GM03348 (cell line): ENCODE measurements around the gene AP2A2.

Experiments used
- DNase-seq: peaks from one replicate; pipeline ENCODE4 v3.0.0; 2012; ENCODE audit warnings: low spot score

Gene AP2A2

DNA sequence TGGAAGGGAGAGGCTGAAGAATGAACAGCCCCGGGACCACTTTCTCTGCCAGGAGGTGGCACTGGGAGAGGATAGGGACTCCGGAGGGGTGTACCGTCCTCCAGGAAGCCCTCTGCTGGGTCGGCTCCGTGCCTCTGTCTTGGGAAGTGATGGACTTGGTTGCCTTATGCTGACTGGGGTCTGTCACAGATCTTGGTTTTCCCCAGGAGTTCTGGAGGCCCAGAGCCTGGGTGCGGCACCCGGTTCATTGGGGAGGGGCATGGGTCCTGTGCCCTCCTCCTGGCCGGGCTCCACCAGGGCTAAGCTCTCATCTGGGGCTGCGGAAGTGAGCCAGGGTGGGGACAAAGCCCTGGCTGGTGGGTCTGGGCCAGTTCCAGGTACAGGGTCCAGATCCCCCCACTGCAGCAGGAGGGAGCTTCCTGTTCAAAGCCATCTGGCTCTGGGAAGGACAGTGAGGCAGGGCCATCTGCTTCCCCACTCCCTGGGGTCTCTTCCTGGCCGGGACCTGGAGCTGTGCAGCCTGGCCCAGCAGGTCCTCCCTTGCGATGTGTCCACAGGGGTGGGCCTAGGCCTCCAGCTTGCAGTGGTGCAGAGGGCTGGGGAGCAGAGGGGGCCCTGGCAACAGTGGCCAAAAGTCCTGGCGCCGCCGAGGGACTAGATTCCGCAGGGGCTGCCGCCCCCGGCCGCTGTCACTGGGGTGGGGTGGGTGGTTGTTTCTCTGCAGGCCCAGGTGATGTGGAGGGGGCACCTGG is 1.1 kb upstream of the AP2A2 start:
- no peak for DNase-seq

DNA sequence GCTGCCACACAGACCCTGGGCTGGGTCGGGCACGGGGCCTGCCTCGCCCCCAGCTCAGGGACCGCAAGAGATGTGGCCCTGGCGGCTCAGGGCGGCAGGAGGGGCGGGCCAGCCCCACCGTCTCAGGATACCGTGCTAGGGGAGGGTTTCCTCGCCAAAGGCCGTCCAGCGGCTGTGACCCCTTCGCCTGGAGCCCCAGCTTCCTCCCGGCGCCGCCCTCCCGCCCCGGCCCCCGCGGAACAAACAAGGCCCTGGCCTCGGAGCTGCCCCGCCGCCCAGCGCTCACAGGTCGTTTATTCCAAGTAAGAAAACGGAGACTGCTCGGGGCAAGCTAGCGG is 543 bp upstream of the AP2A2 start:
- DNase-seq, result no peak

DNA sequence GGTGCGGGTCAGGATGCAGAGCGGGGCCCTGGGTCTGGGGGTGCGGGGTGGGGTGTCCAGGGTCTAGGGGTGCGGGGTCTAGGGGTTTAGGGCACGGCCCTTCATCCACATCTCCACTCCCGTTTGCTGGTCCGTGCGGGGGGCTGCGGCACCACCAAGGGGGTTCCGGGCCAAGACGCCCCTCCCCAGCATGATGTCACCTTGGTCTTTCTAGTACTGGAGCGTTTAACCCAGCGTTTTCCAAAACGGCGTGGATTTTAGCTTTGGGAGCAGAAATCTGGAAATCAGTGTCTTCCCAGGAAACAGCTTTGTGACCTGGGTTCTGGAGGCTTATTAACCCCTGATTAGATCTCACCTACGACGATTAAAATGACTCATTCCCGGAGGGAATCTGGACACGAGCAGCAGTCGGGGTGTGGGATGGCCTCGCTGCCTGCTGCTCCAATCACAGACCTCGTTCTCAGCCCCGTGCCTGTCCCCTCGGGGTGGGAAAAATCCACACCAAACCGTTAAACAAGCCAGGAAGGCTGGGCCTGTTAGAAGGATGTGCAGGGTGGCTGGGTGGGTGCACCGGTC is 759 bp downstream of the AP2A2 start:
- DNase-seq, result peak; percentile 89

DNA sequence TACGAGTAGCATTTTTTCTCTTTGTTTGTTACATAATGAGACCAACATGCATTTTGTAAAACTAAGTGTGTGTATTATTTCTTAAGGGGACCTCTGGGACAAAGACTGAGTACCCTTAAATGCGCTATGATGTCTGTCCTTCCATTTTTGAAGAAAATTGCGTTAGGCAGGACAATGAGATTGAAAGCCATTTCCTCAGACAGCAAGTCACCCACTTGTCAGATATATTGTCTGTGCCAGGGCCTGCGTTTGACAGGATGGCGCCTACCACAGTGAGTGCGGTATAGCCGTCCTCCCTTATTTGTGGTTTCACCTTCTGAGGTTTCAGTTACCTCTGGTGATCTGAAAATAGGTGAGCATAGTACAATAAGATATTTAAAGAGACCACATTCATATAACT is 2.2 kb downstream of the AP2A2 start:
- DNase-seq, result no peak

GRCh38 chr11:928786-929185 is 3.1 kb downstream of the AP2A2 start:
- DNase-seq, result no peak

DNA sequence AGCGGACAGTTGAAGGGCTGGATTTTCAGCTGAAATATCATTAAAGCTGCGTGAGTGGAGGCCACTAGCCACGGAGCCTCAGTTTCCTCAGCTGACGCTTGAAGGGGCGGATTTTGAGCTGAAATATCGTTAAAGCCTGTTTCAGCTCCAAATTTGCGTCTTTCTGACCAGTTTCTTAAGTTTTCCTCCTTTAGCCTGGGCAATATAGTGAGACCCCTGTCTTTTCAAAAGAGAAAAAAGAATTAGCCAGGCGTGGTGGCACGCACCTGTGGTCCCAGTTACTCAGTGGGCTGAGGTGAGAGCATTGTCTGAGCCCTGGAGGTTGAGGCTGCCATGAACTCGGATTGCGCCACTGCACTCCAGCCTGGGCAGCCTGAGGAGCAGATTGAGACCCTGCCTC is 3.7 kb downstream of the AP2A2 start:
- no peak for DNase-seq

- DNase-seq, result peak; percentile 61
Observed at GRCh38 chr11:931385-931784, 5.7 kb downstream of the AP2A2 start.

DNA sequence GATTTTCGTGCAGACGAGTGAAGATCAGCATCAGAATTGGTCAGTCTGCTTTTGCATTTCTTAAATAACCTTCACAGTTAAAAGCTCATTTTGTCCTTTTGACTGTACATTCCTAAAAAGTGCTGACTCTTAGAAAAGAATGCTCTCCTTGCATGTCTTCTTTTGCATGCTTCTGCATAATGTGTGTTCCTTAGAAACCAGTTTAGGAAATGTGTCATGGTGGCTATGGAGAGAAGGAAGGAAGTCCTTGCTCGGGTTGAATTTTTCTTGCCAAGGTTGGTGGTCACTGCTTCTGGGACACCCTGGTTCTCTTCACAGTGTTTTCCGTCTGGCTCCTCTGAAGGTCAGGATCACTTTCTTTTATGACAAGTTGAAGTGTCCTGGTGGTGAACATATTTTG is 6.8 kb downstream of the AP2A2 start:
- no peak for DNase-seq

GRCh38 chr11:933142-933851 is 7.6 kb downstream of the AP2A2 start:
- DNase-seq, result no peak

- no peak for DNase-seq
Observed at GRCh38 chr11:933936-934335, 8.3 kb downstream of the AP2A2 start.

GRCh38 chr11:934527-934926 is 8.9 kb downstream of the AP2A2 start:
- DNase-seq, result no peak

GRCh38 chr11:936199-936598 is 10.5 kb downstream of the AP2A2 start:
- no peak for DNase-seq

DNA sequence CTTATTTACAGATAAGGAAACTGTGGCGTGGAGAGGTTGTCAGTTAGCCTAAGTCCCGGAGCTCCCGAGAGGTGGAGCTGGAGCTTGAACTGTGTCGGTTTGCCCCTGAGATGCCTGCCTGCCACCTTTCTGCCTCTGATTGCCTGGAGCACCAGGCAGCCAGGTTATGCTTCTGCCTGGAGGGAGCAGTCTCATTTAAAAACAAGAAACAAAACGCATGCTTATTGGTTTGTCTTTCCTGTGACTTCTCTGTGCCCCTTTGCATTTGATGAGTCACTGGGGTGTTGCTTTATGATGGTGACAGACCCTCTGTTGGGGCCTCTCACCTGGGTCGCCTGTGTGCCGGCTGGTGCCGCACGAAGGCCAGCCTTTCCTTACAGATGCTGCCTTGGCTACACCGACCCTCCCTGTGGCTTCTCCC is 12.2 kb downstream of the AP2A2 start:
- no peak for DNase-seq

DNA sequence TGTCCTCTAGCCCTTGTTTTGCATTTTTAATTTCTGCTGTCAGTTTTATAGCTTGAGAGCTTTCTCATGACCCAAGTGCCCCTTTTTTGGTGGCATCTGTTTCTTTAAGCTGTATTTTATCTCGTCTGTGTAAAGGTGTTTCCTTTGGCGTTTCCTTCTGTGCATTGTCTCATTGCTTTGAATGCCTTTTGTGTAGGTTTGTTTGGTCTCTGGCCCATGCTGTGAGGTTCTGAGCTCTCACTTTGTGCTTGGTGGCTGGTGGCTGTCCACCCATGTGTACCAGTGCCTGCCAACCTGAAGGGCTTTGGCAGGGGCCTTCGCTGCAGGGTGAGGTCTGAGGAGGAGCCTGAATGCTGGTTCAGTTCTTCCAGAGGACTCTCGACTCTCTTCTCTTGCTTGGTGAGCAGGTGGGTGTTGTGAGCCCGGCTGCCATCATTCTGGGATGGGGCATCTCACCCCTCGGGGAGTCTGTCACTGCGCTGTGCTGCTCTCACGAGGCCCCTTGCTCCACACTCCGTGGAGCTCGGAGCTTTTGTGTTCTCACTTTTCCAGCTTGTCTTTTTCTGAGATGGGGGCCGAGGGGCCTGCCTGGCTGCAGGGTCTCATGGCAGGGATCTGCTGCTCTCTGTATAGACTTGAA is 14.9 kb downstream of the AP2A2 start:
- no peak for DNase-seq

- DNase-seq, result peak; percentile 77
Observed at GRCh38 chr11:942823-943222, 17.2 kb downstream of the AP2A2 start.

DNA sequence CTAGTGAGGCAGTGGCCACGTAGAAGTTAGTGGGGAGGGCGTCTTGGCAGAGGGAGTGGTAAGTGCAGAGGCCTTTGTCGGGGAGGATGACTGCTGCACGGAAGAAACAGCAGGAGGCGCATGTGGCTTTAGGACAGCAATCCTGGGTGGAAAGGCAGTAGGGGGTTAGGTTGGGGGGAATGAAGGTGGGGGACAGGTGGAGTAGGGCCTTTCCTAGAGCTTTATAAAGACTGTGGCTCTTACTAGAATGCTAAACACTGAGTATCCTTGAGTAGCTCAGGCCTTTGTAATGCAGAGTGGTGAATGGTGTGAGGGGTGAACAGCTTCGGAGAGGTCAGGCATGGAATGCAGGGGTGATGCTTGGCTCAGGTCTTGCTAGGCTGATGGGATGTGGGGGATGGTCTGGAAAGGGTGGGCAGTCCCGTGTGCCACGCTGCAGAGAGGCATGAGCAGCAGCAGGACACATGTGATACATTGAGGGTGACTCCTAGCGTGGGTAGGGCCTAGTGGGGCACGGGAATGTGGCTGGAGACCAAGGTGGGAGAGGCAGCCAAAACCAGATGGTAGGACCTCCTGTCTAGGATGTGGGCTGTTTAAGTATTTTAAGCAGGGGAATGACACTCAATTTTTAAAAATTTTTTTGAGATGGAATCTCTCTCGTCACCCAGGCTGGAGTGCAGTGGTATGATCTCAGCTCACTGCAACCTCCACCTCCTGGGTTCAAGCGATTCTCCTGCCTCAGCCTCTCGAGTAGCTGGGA is 19.2 kb downstream of the AP2A2 start:
- peak; percentile 53 for DNase-seq

DNA sequence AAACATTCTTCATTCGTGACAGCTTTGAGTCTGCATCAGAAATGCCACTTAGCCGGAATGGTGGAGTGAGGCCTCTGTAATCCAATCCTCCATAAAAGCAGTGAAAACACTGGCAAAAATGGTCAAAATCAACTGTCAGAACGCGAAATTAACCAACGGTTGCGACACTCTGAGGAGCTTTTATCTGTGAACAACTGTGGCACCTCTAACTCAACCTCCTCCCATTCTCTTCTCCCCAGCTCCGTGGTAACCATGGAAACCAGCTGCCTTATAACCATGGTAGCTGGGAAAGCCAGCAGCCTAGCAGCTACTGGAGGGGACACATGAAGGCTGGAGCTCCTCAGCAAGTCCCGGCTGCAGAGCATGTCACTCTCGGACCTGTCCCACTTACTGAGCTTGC is 20.3 kb downstream of the AP2A2 start:
- no peak for DNase-seq

DNA sequence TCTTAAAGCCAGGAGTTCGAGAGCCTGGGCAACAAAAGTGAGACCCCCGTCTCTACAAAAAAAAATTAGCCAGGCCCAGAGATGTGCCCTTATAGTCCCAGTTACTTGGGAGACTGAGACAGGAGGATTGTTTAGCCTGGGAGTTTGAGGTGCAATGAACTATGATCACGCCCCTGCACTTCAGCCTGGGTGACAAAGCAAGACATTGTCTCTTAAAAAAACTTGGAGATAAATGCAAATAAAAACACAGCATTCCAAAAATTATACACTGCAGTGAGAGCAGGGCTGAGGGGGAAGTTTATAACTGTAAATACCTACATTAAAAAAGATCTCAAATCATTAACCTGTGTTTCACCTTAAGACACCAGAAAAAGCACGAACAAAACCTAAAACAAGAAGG is 22.1 kb downstream of the AP2A2 start:
- DNase-seq, result no peak

GRCh38 chr11:951507-951906 is 25.8 kb downstream of the AP2A2 start:
- no peak for DNase-seq

GRCh38 chr11:952406-953385 is 27.0 kb downstream of the AP2A2 start:
- no peak for DNase-seq

- no peak for DNase-seq
Observed at GRCh38 chr11:953512-953911, 27.8 kb downstream of the AP2A2 start.
